ENCODE data around the gene MT1H.
"Not testable (repeated sequence)": the region's sequence is repeated elsewhere in the genome, so short reads cannot be mapped to it uniquely, and the experiment has no call there.

Gene MT1H

DNA sequence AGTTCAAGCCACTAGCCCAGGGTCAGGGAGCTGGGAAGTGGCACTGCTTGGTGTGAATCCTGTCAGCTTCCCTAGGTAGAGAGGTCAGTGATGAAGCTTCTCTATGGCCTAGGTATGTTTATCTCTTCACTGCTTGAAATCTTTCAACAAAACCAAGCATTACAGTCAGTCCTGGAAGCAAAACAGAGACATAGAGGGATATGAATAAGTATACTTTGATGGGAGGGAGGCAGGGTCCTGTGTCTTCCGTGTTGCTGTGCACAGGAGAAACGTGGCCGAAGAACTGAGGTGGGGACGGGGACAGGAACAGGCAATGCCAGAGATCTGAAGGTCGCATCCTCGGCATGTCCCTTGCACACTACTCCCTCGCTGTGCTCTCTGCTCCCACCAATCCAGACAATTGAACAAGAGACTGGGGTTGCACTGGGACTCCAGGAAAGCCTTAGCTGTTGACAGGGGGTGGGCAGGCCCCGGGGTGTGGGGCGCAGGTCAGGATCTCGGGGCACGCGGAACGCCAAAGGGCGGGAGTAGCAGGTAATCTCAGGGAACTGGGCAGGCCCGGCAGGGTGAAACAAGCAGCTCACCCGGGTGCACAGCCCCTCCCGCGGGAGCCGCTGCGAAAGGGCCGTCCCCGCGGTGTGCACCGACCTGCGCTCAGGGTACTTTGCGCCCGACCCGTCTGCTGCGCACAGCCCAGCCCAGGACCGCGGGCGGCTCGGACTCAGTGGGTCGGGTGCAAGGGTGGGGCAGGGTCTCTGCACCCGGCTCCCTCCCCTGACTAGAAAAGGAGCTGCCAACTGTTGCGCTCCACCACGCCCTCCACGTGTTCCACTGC is at the start of gene MT1H:
TSS of gene MT1H (plus strand) at position 810 of the 835 bp plus-strand sequence. CDS start 71 bp downstream, outside the sequence.
- DNase-seq (ENCODE audit: low read depth), result no peak

- DNase-seq (ENCODE audit: low read depth), result no peak
These were observed 49.2 kb upstream of the MT1H start for GRCh38 chr16:56620339-56620897.

DNA sequence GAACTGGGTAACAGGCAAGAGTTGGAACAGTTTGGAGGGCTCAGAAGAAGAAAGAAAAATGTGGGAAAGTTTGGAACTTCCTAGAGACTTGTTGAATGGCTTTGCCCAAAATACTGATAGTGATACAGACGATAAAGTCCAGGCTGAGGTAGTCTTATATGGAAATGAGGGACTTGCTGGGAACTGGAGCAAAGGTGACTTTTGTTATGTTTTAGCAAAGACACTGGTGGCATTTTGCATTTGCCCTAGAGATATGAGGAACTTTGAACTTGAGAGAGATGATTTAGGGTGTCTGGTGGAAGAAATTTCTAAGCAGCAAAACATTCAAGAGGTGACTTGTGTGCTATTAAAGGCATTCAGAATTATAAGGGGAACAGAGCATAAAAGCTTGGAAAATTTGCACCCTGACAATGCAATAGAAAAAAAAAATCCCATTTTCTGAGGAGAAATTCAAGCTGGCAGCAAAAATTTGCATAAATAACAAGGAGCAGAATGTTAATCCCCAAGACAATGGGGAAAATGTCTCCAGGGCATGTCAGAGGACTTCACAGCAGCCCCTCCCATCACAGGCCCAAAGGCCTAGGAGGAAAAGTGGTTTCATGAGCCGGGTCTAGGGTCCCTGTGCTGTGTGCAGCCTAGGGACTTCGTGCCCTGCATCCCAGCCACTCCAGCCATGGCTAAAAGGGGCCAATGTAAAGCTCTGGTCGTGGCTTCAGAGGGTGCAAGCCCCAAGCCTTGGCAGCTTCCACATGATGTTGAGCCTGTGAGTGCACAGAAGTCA is 47.8 kb upstream of the MT1H start:
- not testable (repeated sequence) for DNase-seq (ENCODE audit: low read depth)

GRCh38 chr16:56623184-56623583 is 46.4 kb upstream of the MT1H start:
- not testable (repeated sequence) for DNase-seq (ENCODE audit: low read depth)

DNA sequence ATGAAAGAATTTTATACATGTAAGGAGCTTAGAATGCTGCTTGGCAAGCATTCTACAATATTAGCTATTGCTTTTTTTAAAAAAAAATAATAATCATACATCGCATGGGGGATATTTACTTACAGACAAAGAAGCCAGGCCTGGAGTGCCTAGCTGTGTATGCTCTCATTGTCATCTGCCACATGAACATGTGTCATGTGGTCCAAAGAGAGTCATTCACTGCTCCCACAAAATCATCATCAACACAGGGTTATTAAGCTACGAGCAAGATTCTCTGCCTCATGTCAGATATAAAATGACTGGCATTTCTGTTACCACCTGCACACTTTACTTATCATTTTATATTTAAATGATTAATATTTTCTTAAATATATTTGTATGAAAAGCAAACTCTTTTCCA is 46.0 kb upstream of the MT1H start:
- DNase-seq (ENCODE audit: low read depth), result no peak

DNA sequence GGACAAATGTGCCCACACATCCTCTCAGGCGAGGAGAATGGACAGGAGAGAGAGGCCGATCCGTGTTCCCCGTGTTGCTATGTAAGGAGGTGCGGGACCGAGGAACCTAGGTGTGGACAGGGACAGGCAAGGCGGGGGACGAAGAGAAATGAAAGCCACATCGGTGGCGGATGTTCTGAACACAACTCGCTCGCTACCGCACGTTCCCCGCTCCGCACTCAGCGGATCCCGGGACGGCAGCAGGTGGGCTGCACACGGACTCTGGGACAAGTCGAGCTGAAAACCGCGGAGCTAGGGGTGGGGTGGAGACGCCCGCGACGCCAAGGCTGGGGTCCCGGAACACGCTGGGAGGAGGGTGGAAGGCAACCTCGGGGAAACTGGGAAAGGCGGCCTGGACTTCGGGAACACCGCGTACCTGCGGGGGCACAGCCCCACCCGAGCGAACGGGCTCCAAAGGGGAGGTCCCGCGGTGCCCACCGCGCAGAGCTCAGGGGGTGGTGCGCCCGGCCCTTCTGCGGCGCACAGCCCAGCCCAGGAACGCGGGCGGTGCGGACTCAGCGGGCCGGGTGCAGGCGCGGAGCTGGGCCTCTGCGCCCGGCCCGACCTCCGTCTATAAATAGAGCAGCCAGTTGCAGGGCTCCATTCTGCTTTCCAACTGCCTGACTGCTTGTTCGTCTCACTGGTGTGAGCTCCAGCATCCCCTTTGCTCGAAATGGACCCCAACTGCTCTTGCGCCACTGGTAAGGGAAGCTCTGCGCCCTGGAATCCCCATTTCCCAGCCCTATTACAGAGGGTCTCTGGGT is 44.3 kb upstream of the MT1H start, which contains the start of gene MT1E:
TSS of gene MT1E (plus strand) at position 642 of the 803 bp plus-strand sequence. CDS start at position 713, 71 bp downstream.
- peak; percentile 41 for DNase-seq (ENCODE audit: low read depth)

GRCh38 chr16:56625943-56626654 is 43.5 kb upstream of the MT1H start:
- no peak for DNase-seq (ENCODE audit: low read depth)

DNA sequence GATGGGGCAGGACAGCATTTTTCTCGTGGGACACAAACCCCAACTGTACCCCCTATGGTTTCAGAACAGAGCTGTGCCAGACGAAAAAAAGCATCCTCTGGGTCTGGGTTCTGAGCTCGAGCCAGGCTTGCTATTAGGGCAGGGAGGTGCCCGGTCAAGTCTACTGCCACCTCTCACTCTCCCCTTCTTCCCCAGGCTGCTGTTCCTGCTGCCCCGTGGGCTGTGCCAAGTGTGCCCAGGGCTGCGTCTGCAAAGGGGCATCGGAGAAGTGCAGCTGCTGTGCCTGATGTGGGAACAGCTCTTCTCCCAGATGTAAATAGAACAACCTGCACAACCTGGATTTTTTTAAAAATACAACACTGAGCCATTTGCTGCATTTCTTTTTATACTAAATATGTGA is 42.9 kb upstream of the MT1H start:
- DNase-seq (ENCODE audit: low read depth), result no peak

DNA sequence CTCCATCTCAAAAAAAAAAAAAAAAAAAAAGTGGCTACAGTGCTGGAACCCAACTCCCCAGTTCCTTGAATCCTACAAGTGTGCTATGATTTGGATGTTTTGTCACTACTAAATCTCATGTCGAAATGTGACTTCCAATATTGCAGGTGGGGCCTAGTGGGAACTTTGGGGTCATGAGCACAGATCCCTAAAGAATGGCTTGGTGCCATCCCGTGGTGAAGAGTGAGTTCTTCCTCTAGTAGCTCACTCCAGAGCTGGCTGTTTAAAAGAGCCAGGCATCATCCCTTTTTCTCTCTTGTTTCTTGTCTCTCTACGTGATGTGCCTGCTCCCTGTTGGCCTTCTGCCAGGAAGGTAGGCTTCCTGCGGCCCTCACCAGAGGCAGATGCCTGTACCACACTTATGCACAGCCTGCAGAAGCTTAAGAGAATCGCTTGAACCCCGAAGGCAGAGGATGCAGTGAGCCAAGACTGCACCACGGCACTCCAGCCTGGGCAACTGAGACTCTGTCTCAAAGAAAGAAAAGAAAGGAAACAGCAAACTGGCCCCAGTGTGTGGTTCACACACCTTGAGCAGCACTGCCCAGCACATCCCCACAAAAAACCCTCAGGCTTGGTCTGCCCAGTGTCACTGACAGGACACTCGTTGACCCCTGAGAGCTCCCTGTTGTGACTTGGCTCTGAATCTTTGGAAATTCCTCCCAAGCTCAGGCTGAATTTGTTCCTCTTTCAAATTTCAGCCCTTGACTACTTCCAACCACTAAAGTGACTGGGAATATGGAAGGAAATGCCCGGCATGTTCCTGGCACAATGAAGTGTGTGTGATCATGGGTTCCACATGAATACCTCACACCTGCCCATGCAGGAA is 40.9 kb upstream of the MT1H start:
- no peak for DNase-seq (ENCODE audit: low read depth)

DNA sequence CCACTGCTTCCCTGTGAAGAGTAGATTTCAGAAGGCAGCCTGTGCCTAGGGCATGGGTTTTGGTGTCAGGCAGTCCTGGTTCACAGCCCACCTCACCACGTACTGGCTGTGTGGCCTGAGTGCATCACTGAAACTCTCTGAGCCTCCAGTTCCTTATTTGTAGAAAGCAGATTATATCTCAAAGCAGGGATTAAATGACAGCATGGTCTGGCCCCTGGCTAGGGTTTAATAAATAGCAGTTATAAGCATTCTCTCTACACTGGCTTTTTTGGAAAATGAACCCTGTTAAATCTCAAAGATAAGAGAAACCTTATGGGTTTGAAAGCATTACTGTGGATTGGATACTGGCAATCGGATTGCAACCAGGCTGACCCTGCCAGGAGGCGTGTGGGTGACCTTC is 40.1 kb upstream of the MT1H start:
- DNase-seq (ENCODE audit: low read depth), result no peak

- DNase-seq (ENCODE audit: low read depth), result no peak
These were observed 39.5 kb upstream of the MT1H start for GRCh38 chr16:56630134-56630533.

- no peak for DNase-seq (ENCODE audit: low read depth)
These were observed 38.4 kb upstream of the MT1H start for GRCh38 chr16:56631197-56631596.

DNA sequence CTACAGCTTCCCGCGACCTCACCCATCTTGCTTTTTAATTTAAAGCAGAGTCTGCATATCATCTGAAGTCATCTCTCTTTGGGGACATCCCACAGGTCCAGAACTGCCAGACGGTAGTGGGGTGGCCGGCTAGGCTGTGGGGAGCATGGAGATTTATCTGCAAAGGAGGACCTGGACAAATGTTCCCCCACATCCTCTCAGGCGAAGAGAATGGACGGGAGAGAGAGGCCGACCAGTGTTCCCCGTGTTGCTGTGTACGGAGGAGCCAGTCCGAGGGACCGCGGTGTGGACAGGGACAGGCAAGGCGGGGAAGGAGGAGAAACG is 37.8 kb upstream of the MT1H start:
- no peak for DNase-seq (ENCODE audit: low read depth)

DNA sequence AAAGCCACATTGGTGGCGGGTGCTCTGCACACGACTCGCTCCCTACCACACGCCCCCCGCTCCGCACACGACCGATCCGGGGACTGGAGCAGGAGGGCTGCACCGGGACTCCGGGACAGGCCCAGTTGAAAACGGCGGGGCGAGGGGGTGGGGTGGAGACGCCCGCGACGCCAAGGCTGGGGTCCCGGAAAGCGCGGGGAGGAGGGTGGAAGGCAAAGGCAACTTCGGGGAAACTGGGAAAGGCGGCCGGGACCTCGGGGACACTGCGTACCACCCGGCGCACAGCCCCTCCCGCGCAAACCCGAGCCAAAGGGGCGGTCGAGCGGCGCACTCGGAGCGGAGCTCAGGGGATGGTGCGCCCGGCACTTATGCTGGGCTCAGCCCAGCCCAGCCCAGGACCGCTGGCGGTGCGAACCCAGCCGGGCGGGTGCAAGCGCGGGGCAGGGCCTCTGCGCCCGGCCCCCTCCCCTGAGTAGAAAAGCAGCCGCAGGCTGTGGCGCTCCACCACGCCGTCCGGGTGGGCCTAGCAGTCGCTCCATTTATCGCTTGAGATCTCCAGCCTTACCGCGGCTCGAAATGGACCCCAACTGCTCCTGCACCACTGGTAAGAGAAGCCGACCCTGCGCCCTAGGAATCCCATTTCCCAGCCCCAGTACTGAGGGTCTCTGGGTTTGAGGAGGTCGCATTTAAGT is 37.3 kb upstream of the MT1H start, which contains the start of gene MT1M:
TSS of gene MT1M (plus strand) at position 504 of the 692 bp plus-strand sequence. CDS start at position 577, 73 bp downstream.
- no peak for DNase-seq (ENCODE audit: low read depth)

DNA sequence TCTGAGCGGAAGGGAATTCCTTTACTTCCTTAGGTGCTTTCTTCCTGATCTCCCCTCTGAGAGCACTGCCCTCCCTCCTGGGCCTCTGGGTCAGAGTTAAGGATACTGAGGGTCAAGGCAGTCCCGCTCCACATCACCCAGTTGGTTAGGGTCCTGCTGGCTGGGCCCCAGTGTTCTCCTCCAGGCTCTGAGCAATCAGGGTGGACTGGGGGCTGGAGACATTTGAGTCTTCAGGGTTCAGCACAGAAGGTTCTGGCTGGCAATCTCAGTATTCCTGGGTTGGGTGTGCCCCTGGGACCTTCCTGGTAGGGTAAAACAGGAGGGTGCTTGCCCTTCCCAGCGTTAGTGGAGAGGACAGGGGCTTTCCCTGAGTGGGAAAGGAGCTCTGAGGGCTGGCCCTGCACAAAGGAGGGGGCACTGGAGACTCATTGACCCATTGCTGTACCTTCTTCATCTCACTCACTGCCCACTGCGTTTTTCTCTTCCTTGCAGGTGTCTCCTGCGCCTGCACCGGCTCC is 36.7 kb upstream of the MT1H start:
- no peak for DNase-seq (ENCODE audit: low read depth)

DNA sequence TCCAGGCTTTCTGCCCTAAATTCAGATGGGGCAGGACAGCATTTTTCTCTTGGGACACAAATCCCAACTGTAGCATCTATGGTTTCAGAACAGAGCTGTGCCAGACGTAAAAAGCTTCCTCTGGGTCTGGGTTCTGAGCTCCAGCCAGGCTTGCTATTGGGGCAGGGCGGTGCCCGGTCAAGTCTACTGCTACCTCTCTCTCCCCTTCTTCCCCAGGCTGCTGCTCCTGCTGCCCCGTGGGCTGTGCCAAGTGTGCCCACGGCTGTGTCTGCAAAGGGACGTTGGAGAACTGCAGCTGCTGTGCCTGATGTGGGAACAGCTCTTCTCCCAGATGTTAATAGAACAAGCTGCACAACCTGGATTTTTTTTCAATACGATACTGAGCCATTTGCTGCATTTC is 36.1 kb upstream of the MT1H start:
- DNase-seq (ENCODE audit: low read depth), result no peak

DNA sequence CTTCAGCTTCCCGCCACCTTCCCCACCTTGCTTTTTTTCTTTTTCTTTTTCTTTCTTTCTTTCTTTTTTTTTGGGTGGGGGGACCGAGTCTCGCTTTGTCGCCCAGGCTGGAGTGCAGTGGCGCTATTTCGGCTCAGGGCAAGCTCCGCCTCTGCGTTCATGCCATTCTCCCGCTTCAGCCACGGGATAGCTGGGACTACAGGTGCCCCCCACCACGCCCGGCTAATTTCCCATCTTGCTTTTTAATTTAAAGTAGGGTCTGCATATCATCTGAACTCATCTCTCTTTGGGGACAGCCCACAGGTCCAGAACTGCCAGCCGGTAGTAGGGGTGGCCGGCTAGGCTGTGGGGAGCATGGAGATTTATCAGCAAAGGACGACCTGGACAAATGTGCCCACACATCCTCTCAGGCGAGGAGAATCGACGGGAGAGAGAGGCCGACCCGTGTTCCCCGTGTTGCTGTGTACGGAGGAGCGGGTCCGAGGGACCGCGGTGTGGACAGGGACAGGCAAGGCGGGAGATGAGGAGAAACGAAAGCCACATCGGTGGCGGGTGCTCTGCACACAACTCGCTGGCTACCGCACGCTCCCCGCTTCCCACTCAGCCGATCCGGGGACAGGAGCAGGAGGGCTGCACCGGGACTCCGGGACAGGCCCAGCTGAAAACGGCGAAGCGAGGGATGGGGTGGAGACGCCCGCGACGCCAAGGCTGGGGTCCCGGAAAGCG is 34.7 kb upstream of the MT1H start:
- DNase-seq (ENCODE audit: low read depth), result no peak

DNA sequence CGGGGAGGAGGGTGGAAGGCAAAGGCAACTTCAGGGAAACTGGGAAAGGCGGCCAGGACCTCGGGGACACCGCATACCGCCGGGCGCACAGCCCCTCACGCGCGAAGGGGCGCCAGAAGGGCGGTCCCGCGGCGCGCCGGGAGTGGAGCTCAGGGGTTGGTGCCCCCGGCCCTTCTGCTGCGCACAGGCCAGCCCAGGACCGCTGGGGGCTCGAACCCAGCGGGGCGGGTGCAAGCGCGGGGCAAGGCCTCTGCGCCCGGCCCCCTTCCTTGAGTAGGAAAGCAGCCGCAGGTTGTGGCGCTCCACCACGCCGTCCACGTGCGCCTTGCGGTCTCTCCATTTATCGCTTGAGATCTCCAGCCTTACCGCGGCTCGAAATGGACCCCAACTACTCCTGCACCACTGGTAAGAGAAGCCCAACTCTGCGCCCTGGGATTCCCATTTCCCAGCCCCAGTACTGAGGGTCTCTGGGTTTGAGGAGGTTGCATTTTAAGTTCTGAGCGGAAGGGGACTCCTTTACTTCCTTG is 34.1 kb upstream of the MT1H start:
- DNase-seq (ENCODE audit: low read depth), result no peak
